NCI-H345 treated with DMSO at 0.1 percent for 48 hours (cell line): ENCODE results near the gene NFATC3.

Experiments used
- DNase-seq: peaks from one replicate; lab custom pipeline; 2025; ENCODE audit not compliant: unreplicated experiment; lab: John Stamatoyannopoulos, UW

The NFATC3 gene

DNA sequence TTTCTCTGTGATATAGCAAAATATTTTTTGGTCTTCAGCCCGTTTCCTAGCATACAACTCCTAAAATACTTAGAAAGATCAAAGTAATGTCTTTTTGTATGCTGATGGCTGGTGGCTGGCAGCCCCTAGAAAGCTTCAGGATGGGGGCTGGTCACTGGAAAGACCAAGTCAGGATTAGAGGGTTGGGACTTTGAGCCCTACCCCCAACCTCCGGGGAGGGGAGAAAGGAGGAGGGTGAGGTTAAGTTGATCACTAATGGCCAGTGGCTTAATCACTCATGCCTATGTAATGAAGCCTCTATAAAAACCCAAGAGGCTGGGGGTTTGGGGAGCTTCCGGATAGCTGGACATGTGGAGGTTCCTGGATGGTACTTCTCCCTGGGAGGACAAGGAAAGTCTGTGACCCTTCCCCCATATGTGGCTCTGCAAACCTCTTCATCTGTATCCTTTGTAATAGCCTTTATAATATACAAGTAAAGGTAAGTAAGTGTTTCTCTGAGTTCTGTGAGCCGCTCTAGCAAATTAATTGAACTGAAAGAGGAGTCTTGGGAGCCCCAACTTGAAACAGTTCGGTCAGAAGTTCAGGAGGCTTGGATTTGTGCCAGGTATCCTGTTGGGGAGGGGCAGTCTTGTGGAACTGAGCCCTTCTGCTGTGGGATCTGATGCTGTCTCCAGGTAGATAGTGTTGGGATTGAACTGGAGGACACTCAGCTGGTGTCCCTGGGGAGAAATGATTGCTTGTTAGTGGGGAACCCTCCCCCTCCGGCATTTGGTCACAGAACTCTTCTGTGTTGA, 182.6 kb downstream of the NFATC3 start:
- DNase-seq = no peak

DNA sequence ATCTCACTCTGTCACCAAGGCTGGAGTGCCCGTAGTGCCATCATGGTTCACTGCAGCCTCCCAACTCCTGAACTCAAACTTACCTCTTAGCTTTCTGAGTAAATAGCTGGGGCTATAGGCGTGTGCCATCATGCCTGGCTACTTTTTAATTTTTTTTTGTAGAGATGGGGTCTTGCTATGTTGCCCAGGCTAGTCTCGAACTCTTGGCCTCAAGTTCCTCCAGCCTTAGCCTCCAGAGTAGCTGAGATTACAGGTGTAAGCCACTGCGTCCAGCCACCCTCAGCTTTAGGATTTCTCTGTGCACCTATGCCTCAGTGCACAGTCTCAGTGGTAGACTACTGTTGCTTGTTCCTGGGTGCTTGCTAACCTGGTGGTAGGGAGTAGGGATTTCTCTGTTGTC, 184.6 kb downstream of the NFATC3 start:
- no peak for DNase-seq

DNA sequence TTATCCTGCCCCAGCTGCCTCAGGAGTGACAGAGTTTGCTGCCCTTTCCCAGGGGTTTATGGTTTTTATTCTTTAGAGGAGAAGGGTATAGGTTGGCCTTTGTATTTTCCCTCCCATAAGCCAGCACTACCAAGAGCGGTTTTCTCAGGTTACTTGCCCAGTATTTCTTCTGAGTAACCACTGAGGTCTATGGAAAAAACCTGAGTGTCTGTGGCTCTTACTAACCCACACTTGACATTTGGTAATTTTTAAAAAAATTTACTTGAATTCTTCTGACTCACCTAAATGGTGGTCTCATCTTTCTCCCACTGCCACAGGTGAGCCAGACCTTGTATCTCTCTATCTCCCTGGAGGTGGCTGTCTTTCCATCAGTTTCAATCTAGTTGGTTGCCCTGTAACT, 185.2 kb downstream of the NFATC3 start:
- no peak for DNase-seq

DNA sequence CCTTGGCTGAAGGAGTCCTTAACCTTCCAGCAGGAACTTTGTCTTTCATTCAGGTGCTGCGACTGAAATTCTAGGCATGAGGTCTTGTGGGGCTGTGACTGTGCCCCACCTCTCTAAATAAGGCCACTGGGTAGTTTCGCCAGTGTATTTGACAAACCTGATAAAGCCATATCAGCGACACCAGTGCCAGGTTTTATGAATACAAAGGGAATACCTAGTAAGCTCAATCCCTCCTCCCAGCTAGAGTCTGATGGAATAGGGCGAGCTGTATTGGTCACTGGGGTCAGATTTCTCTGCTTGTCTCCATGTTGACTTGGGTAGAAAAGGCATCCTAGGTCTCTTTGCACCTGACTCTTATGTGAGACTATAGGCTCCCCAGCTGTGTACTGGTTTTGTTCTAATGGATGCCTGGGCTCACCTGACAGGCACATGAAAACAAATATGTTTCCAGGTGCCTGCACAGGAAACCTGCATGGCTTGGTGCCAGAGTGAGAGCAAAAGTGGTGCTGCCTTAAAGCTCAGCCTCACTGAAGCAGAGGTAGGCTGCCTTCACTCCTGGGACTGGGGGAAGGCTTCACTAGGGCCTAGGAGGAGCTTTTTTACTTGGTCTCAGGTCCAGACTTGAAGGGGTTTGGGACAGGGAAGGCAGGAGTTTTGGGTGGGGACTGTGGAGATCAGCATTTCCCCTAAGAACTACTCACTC, 187.5 kb downstream of the NFATC3 start:
- peak; percentile 41 for DNase-seq

DNA sequence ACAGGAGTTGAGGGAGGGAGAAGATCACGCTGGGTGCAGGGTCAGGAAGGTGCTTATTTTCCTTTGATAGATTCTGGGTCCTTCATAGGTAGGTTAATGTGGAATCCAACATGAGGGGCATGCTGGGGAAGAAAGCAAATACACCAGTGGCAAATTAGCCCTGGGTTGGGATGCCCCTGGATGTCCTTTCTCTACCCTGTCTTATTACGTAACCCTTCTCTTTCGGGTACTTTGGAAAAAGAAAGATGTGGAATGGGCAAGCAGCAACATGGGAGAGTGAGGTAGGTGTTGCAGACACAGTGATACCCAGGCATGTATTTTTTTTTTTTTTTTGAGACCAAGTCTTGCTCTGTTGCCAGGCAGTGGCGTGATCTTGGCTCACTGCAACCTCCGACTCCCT, 188.3 kb downstream of the NFATC3 start:
- no peak for DNase-seq

DNA sequence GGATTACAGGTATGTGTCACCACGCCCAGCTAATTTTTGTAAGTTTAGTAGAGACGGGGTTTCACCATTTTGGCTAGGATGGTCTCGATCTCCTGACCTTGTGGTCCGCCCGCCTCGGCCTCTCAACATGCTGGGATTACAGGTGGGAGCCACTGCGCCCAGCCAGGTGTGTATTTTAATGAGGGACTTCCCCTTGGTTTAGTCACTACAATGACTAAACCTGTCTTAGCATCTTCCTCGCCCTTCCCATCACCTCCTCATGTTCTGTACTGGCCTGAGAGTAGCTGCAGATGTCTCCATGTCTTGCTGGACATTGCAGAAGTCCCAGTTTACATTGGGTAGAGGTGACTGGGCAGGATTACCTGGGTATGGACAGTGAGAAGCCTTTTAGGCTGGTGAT, 188.7 kb downstream of the NFATC3 start:
- DNase-seq = no peak

DNA sequence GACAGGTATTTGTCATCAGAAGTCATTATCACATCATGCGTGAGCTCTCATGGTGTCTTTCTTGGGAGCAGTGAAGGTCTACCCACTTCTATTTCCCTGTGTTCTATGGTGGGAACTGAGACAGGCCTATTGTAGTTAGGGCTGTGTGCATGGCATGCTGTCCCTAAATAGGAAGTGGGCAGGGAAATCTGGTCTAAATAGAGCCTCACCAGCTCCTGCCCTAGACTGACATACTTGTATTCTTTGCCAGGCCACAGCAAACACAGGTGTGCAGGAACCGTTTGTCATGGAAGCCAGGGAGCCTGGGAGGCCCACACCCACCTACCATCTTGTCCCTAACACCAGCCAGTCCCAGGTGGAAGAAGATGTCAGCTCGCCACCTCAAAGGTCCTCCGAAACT, 189.3 kb downstream of the NFATC3 start:
- DNase-seq = no peak

DNA sequence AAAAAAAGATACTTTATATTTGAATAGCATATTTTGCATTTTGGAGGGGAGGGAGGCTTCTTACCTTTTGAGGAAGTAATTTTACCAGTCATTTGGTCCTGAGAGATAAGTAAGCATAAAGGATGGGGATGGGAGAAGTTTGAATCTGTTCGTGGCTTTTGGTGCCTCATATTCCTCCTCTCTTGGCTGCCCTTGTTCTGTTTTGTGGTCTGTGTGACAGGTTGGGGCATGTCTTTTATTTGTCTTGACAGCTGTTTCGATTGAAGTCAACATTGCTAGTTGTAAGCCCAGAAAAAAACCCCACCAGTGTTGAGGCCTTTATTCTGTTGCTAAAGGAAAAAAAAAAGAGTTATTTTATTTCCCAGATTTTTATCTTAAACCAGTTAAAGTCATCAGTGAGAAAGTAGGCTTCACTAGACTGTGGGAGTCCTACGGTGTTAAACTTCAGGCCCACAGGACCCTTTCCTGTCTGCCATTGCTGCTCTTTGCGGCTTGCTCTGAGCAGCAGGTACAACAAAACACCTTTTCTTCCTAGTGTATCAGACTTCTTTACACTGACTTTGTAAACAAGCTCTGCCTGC, 190.5 kb downstream of the NFATC3 start:
- DNase-seq = peak; percentile 34

DNA sequence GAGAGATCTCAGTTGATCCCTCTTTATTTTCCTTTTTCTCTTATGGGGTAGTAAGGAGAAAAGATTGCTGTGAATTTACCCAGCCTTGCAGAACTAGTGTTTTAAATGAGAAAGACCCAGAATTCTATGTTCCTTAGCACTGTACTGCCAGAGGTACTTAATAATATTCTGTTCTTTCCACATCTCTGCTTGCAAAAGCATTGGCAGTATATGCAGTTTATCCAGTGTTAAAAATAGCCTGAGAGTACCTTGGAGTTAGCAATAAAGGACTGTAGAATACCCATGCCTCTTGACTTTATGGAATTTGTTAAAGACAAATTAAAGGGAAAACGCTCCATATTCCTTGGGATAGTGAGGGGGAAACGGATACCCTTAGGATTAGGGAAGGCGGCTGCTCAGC, 191.1 kb downstream of the NFATC3 start:
- no peak for DNase-seq
